HEK293T (cell line): ENCODE measurements around the gene UGT1A7.

Experiments used
- CTCF ChIA-PET: fragments of 350-600 bp; formaldehyde crosslinking; extraction: SDS; loops from one replicate; lab custom pipeline; 2021; ENCODE audit warnings: antibody characterized with exemption, inconsistent platforms; lab: Yijun Ruan, JAX
- POLR2A ChIA-PET: fragments of 350-600 bp; formaldehyde crosslinking; extraction: SDS; loops from one replicate; lab custom pipeline; 2020; ENCODE audit warnings: antibody characterized with exemption, inconsistent platforms; lab: Yijun Ruan, JAX
- DNase-seq: peaks from one replicate; pipeline ENCODE4 v3.0.0; 2012; ENCODE audit warnings: mixed read lengths; ENCODE audit errors: extremely low spot score
- ARNT ChIP-seq: fragments of 450-650 bp; IDR thresholded peaks from 2 replicates; pipeline ENCODE4 v1.6.1; 2017; ENCODE audit warnings: mild to moderate bottlenecking
- BHLHE40 ChIP-seq: fragments of 450-650 bp; IDR thresholded peaks from 2 replicates; pipeline ENCODE4 v1.6.1; 2016; ENCODE audit warnings: mild to moderate bottlenecking, moderate library complexity, borderline replicate concordance
- CTBP1 ChIP-seq: fragments of 450-650 bp; IDR thresholded peaks from 2 replicates; pipeline ENCODE4 v1.6.1; 2016; ENCODE audit warnings: borderline replicate concordance
- ELF4 ChIP-seq: fragments of 450-650 bp; IDR thresholded peaks from 2 replicates; pipeline ENCODE4 v1.6.1; 2017; ENCODE audit warnings: antibody characterized with exemption
- FOXA1 ChIP-seq: fragments of 450-650 bp; IDR thresholded peaks from 2 replicates; pipeline ENCODE4 v1.6.1; 2016; ENCODE audit warnings: mild to moderate bottlenecking
- FOXK2 ChIP-seq: fragments of 450-650 bp; IDR thresholded peaks from 2 replicates; pipeline ENCODE4 v1.6.1; 2016; ENCODE audit warnings: mild to moderate bottlenecking
- FOXM1 ChIP-seq: fragments of 450-650 bp; IDR thresholded peaks from 2 replicates; pipeline ENCODE4 v1.6.1; 2017; ENCODE audit warnings: mild to moderate bottlenecking, borderline replicate concordance
- HDGF ChIP-seq: fragments of 450-650 bp; IDR thresholded peaks from 2 replicates; pipeline ENCODE4 v1.6.1; 2017; ENCODE audit warnings: antibody characterized with exemption, borderline replicate concordance
- L3MBTL2 ChIP-seq: fragments of 450-650 bp; conservative IDR thresholded peaks from 2 replicates; pipeline ENCODE4 v1.6.1; 2016; ENCODE audit warnings: mild to moderate bottlenecking
- LEF1 ChIP-seq: fragments of 450-650 bp; IDR thresholded peaks from 2 replicates; pipeline ENCODE4 v1.6.1; 2017; ENCODE audit warnings: mild to moderate bottlenecking, borderline replicate concordance
- NFRKB ChIP-seq: fragments of 450-650 bp; IDR thresholded peaks from 2 replicates; pipeline ENCODE4 v1.6.1; 2016; ENCODE audit warnings: mild to moderate bottlenecking, moderate library complexity
- PKNOX1 ChIP-seq: fragments of 450-650 bp; IDR thresholded peaks from 2 replicates; pipeline ENCODE4 v1.6.1; 2016
- SP1 ChIP-seq: fragments of 450-650 bp; IDR thresholded peaks from 2 replicates; pipeline ENCODE4 v1.6.1; 2017
- SUZ12 ChIP-seq: fragments of 450-650 bp; IDR thresholded peaks from 2 replicates; pipeline ENCODE4 v1.6.1; 2016; ENCODE audit warnings: mild to moderate bottlenecking
- TARDBP ChIP-seq: fragments of 450-650 bp; IDR thresholded peaks from 2 replicates; pipeline ENCODE4 v1.6.1; 2016
- ZNF384 ChIP-seq: fragments of 450-650 bp; IDR thresholded peaks from 2 replicates; pipeline ENCODE4 v1.6.1; 2016

The UGT1A7 gene

GRCh38 chr2:233778030-233778429 lies 96.3 kb downstream of the UGT1A7 start, which contains the start of gene MROH2A:
TSS of gene MROH2A (plus strand) at chr2:233778330. CDS start at chr2:233779359, 1,029 bp downstream.
- ChIA-PET POLR2A (no interaction called here), CTCF (no interaction called here)
- TF ChIP-seq HDGF (no peak), L3MBTL2 (no peak), ZNF384 (no peak), PKNOX1 (no peak), NFRKB (no peak), CTBP1 (no peak), LEF1 (no peak)
- DNase-seq, result no peak

- no peak for DNase-seq
- ChIA-PET CTCF (no interaction called here), POLR2A (no interaction called here)
- TF ChIP-seq PKNOX1, result no peak
- no peak for TF ChIP-seq NFRKB
- TF ChIP-seq BHLHE40, result no peak
- no peak for TF ChIP-seq CTBP1
- no peak for TF ChIP-seq L3MBTL2
- TF ChIP-seq ELF4, result no peak
- TF ChIP-seq ARNT, result no peak
- no peak for TF ChIP-seq FOXA1
- no peak for TF ChIP-seq SP1
- TF ChIP-seq LEF1, result no peak
- TF ChIP-seq TARDBP, result no peak
- TF ChIP-seq FOXM1, result no peak
- no peak for TF ChIP-seq FOXK2
- no peak for TF ChIP-seq SUZ12
- TF ChIP-seq HDGF, result no peak
- TF ChIP-seq ZNF384, result no peak
Measured at GRCh38 chr2:233779722-233780121, 98.0 kb downstream of the UGT1A7 start.

- POLR2A ChIA-PET, result no interaction called here
- CTCF ChIA-PET, result interaction anchor here (0.6 kb wide), 1 partner anchor 1168 kb away, joined by 3 read pairs; no protein-coding TSS in a partner anchor
- TF ChIP-seq ARNT (no peak), CTBP1 (no peak), PKNOX1 (no peak), BHLHE40 (no peak), FOXK2 (no peak), NFRKB (no peak), L3MBTL2 (no peak), SP1 (no peak), FOXA1 (no peak), FOXM1 (no peak), ELF4 (no peak), ZNF384 (no peak), LEF1 (no peak), SUZ12 (no peak), TARDBP (no peak), HDGF (no peak)
- DNase-seq, result no peak
Measured at GRCh38 chr2:233780771-233781170, 99.1 kb downstream of the UGT1A7 start.

GRCh38 chr2:233789554-233789953 lies 107.9 kb downstream of the UGT1A7 start:
- CTCF ChIA-PET, result no interaction called here
- POLR2A ChIA-PET, result no interaction called here
- TF ChIP-seq FOXA1, result no peak
- TF ChIP-seq L3MBTL2, result no peak
- no peak for TF ChIP-seq LEF1
- no peak for TF ChIP-seq SUZ12
- no peak for DNase-seq

- TF ChIP-seq NFRKB (no peak), ARNT (no peak), FOXK2 (no peak), ZNF384 (no peak), TARDBP (no peak), PKNOX1 (no peak), ELF4 (no peak), HDGF (no peak), L3MBTL2 (no peak), SP1 (no peak), FOXM1 (no peak), FOXA1 (no peak)
- DNase-seq, result no peak
- POLR2A ChIA-PET, result no interaction called here
- CTCF ChIA-PET, result no interaction called here
Measured at GRCh38 chr2:233791151-233791882, 109.6 kb downstream of the UGT1A7 start.

GRCh38 chr2:233791883-233792329 lies 110.2 kb downstream of the UGT1A7 start:
- CTCF ChIA-PET, result no interaction called here
- no peak for TF ChIP-seq NFRKB
- TF ChIP-seq SUZ12, result no peak
- no peak for TF ChIP-seq BHLHE40
- TF ChIP-seq ELF4, result no peak
- no peak for TF ChIP-seq FOXA1
- DNase-seq, result no peak
- POLR2A ChIA-PET, result no interaction called here
